RWPE2 (cell line): ENCODE results near the gene MSRB1.

Source experiments
- ATAC-seq: fragments of 200-7000 bp; cut with Tn5 transposase; 3 replicates; pipeline ENCODE4 v1.9.1; 2021; ENCODE audit warnings: low read depth
- DNase-seq: peaks from one replicate; pipeline ENCODE4 v3.0.0-alpha.2; 2020; ENCODE audit warnings: low spot score
- H3K27ac ChIP-seq: fragments of 450-650 bp; 2 replicates; pipeline ENCODE4 v1.5.1; 2017; ENCODE audit warnings: mild to moderate bottlenecking; ENCODE audit not compliant: poor library complexity, severe bottlenecking
- H3K27me3 ChIP-seq: fragments of 250-450 bp; sonication (Bioruptor Pico); 2 replicates; pipeline ENCODE4 v1.5.1; 2021; ENCODE audit warnings: mild to moderate bottlenecking, moderate library complexity; ENCODE audit not compliant: insufficient read depth, poor library complexity, severe bottlenecking
- H3K36me3 ChIP-seq: fragments of 250-450 bp; sonication (Bioruptor Pico); 2 replicates; pipeline ENCODE4 v1.5.1; 2020; ENCODE audit warnings: low read depth, mild to moderate bottlenecking, moderate library complexity
- H3K4me1 ChIP-seq: fragments of 250-450 bp; sonication (Bioruptor Pico); 2 replicates; pipeline ENCODE4 v1.5.1; 2021; ENCODE audit warnings: mild to moderate bottlenecking, moderate library complexity; ENCODE audit not compliant: insufficient read depth, poor library complexity, severe bottlenecking
- H3K4me3 ChIP-seq: fragments of 250-450 bp; sonication (Bioruptor Pico); 2 replicates; pipeline ENCODE4 v1.5.1; 2021; ENCODE audit warnings: mild to moderate bottlenecking, moderate library complexity; ENCODE audit not compliant: severe bottlenecking
- H3K9me3 ChIP-seq: fragments of 250-450 bp; sonication (Bioruptor Pico); 2 replicates; pipeline ENCODE4 v1.5.1; 2021; ENCODE audit warnings: mild to moderate bottlenecking, moderate library complexity; ENCODE audit not compliant: severe bottlenecking
- CTCF ChIP-seq: fragments of 450-650 bp; IDR thresholded peaks from one replicate; pipeline ENCODE4 v1.5.1; 2017; ENCODE audit warnings: mild to moderate bottlenecking, moderate library complexity; ENCODE audit not compliant: poor library complexity, severe bottlenecking

Gene MSRB1

GRCh38 chr16:1895949-1896675 is 46.9 kb downstream of the MSRB1 start:
- no peak for TF ChIP-seq CTCF
- H3K9me3 ChIP-seq = no peaks in the 10 kb centered on the region
- DNase-seq = no peak
- H3K4me1 ChIP-seq = peaks cover 7% of the 10 kb centered on the region
- no peaks in the 10 kb centered on the region for H3K36me3 ChIP-seq
- ATAC-seq = no peak
- H3K4me3 ChIP-seq = no peak overlapping the region
- no peaks in the 10 kb centered on the region for H3K27me3 ChIP-seq
- no peak overlapping the region for H3K27ac ChIP-seq

- Histone ChIP-seq H3K4me3 (no peak overlapping the region), H3K36me3 (no peaks in the 10 kb centered on the region), H3K4me1 (peaks cover 3% of the 10 kb centered on the region), H3K27ac (no peak overlapping the region), H3K9me3 (no peaks in the 10 kb centered on the region), H3K27me3 (no peaks in the 10 kb centered on the region)
- DNase-seq (no peak), ATAC-seq (no peak)
- TF ChIP-seq CTCF = no peak
Observed at GRCh38 chr16:1895068-1895467, 47.9 kb downstream of the MSRB1 start.

GRCh38 chr16:1890708-1891050 is 52.3 kb downstream of the MSRB1 start:
- Histone ChIP-seq H3K4me3 (no peak overlapping the region), H3K9me3 (no peaks in the 10 kb centered on the region), H3K27me3 (no peaks in the 10 kb centered on the region), H3K4me1 (no peaks in the 10 kb centered on the region), H3K36me3 (no peaks in the 10 kb centered on the region), H3K27ac (no peak overlapping the region)
- DNase-seq (no peak), ATAC-seq (no peak)
- TF ChIP-seq CTCF = no peak

GRCh38 chr16:1890024-1890707 is 52.8 kb downstream of the MSRB1 start:
- H3K4me1 ChIP-seq = no peaks in the 10 kb centered on the region
- no peaks in the 10 kb centered on the region for H3K36me3 ChIP-seq
- DNase-seq (no peak), ATAC-seq (no peak)
- H3K9me3 ChIP-seq = no peaks in the 10 kb centered on the region
- no peak overlapping the region for H3K27ac ChIP-seq
- H3K4me3 ChIP-seq = no peak overlapping the region
- H3K27me3 ChIP-seq = no peaks in the 10 kb centered on the region
- TF ChIP-seq CTCF = no peak
